ENCODE data around the gene PER2.
"Not testable (repeated sequence)": the region's sequence is repeated elsewhere in the genome, so short reads cannot be mapped to it uniquely, and the experiment has no call there.

The PER2 gene

DNA sequence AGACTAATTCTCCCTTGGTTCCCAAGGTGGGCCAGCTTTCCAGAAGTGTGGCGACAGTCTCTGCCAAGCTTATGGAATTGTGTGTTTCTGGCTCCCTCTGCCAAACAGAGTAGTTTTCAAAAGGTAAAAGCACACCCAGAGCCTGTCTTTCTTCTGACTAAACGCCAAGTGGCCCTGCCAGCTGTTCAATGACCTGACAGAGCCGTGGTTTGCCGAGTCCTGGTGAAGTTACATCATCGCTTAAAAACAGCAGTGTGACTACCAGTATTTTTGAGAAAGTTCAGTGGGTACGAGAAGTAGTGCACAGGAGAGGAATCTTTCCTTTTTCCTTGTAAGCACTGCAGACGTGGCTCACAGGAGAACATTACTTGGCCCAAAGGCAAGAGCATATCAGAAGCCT is 1.9 kb downstream of the PER2 start:
- no peak for DNase-seq (ENCODE audit: low read depth)

GRCh38 chr2:238286095-238286494 is 2.3 kb downstream of the PER2 start:
- DNase-seq (ENCODE audit: low read depth) = no peak

DNA sequence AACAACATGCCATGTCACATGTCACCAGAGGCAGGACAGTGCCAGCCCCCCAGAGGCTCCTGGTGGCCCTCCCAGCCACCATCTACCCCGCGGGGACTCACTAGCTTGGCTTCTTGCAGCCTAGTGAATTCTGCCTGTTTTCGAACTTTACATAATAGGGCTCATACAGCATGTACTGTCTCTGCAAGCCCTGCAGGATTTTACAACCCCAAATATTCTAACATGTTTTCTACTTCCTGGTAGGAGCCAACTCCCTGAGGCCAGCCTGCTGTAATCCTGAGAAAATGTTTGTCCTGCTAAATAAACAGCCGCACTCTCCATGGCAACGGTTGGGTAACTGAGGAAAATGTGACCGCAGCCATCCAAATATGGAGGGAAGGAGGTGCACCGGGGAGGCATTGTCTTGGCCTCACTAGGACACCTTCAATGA is 2.7 kb downstream of the PER2 start:
- no peak for DNase-seq (ENCODE audit: low read depth)

DNA sequence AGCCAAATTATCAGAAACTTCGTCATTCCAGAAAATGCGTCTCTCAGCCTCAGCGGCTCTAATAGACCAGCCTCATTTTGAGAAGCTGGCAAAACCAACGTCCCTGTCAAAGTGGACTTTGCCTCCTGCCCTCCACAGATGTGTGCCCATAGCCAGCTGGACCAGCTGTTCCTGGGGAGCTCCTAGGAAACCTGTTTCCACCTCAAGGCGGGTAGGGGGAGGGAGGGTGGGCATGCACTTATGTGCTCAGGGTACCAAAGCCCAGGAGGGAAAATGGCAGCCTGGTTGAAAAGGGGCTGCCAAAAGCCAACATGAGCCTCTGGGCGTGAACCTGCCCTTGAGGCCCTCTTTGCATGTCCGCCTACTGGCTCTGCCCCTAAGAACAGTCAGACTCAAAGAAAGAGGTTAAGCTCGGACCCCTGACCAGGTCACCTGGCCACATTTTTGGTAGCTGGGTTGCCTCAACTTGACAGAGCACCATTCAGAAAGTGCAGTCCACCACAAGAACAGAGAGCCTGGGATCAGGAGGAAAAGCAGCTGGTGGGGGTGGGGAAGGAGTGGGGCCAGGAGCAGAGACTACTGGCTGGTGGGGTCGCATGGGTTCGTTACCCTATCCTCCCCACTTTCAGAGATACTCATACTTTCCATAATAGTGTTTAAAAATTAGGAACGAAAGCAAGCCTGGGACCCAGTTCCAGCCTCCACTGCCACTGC is 3.5 kb downstream of the PER2 start:
- no peak for DNase-seq (ENCODE audit: low read depth)

DNA sequence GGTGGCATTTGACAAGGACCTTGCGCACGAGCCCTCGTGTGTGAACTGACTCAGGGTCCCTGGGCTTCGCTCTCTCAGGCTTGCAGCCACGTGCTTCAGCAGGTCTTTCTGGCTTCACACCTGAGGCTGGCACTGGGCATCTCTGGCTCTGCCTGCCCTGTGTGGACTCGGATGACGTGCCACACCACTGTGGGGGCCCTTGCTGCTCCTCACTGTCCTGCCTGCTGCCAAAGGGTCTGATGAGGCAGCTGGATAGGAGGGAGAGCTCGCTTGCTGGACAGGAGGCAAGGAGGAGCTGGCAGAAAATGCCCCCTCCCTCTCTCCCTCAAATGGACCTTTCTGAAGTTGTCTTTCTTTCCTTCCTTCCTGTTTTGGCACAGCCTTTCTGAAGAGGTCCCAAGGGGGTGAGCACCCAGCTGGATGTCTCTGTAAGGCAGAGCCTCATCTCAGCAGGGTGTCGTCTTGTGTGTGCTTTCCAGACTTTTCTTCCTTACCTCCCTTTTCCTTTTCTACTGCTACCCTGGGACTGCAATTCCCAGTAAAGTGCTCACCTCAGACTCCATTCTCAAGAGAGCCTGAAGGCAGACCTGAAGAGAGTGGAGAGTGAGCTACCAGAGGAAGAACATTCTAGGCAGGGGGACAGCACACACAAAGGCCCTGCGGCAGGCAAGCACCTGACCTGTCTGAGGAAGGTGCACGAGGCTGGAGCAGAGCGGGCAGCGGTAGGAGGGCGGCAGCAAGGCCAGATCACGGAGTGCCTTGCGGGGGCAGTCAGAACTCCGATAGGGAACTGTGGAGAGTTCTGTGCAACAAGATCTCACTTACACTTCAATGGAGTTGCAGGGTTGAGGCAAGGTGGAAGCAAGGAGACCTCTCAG is 5.3 kb downstream of the PER2 start:
- no peak for DNase-seq (ENCODE audit: low read depth)

- DNase-seq (ENCODE audit: low read depth) = no peak
These were observed 6.5 kb downstream of the PER2 start for GRCh38 chr2:238281826-238282480.

DNA sequence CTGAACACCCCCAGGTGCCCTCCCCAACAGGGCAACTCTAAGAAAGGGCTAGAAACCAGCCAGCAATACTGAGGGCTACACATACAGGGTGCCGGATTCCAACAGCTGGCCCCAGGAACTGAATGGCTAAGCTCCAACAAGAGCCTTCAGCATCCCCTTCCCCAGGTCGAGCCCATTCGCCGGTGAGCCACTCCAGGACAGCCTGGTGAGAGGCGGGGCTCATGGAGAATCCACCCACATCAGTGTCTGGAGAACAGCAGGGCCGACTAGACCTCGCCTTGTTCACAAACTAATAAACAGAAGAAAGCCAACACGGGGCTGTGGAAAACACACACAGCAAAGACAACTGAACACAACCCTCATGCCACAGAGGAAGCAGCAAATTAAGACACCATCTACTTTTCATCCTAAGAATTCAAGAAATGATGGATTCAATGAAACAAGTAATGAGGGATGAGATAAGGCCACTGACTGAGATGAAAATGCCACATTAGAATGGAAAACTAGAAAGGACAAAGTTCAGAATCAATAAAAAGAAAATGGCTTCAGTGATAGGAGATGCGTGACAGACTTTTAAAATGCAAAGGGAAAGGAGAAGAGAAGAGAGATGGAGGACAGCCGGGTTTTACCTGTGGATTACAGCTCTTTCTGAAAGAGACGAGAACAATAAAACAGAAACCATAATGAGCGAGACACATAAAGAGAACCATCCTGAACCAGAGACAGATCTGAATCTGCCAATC is 8.2 kb downstream of the PER2 start:
- no peak for DNase-seq (ENCODE audit: low read depth)

DNA sequence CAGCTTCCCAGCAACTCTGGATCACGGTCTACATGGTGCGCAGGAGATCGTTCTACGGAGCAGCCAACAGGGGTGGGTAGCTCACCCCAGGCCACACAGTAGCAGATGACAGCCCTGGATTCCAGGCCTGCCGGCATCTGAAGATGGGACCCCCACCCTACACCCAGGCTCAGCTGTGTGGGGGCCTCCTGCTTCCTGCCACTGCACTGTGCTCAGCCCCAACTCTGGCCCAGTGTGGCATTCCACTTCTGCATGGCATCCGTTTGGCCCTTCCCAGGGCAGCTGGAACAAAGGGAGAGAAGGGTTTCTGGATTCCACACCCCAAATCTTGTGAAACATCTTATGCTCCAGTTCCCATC is 9.1 kb downstream of the PER2 start:
- no peak for DNase-seq (ENCODE audit: low read depth)

DNA sequence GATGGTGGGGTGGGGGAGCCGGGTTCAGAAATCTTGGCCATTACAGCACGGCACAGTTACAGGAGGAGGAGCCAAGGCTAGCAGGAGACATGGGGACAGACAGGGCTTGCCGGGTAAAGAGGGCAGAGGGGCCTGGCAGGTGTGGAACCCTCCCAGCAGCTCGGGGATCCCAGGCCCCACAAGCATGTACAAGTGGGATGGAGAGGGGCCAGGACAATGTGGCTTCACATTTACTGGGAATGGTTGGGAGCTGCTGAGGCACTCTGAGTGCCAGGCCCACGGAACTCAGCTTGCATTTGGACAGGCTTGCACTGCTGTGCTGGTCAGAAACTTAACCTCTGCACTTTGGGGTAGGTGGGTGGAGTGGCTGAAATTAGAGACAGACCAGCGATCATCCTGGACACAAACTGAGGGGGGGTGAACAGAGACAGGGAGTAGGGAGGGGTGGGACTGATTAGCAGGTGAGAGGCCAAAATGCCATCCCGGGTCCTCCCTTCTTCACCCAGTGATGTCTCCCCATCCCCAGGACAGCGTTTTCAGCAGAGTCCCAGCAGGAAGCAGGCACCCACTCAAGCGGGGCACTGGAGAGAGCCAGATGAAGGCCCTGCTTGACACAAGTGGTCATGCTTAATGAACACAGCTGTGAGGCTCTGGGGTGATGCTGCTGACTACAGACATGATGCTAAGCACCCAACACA is 9.6 kb downstream of the PER2 start:
- no peak for DNase-seq (ENCODE audit: low read depth)

- no peak for DNase-seq (ENCODE audit: low read depth)
These were observed 10.7 kb downstream of the PER2 start for GRCh38 chr2:238277695-238278094.

GRCh38 chr2:238274152-238274865 is 14.1 kb downstream of the PER2 start:
- no peak for DNase-seq (ENCODE audit: low read depth)

DNA sequence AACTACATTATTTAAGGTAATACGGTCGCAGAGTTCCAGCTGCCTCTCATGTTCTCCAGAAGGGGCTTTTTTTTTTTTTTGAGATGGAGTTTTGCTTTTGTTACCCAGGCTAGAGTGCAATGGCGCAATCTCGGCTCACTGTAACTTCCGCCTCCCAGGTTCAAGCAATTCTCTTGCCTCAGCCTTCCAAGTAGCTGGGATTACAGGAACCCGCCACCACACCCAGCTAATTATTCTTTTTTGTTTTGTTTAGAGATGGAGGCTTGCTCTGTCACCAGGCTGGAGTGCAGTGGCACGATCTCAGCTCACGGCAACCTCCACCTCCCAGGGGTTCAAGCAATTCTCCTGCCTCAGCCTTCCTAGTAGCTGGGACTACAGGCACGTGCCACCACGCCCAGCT is 15.0 kb downstream of the PER2 start:
- not testable (repeated sequence) for DNase-seq (ENCODE audit: low read depth)

GRCh38 chr2:238272156-238272555 is 16.3 kb downstream of the PER2 start:
- no peak for DNase-seq (ENCODE audit: low read depth)

DNA sequence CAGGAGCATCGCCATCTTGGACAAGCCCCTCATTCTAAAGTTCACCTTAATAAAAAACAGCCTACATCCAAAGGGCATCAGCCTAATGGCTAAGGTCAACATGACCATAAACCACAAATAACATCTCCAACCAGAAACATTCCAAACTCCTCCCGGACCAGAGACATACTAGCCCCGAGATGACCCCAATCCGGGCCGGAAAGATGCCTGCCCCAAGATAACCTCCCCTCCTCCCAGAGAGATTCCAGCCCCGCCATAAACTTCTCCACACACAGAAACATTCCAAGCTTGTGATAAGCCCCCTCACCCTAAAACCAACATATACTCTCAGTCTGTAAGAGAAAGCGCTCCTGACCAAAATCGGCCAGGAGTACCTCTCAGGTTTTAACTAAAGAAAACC is 16.7 kb downstream of the PER2 start:
- DNase-seq (ENCODE audit: low read depth) = not testable (repeated sequence)

DNA sequence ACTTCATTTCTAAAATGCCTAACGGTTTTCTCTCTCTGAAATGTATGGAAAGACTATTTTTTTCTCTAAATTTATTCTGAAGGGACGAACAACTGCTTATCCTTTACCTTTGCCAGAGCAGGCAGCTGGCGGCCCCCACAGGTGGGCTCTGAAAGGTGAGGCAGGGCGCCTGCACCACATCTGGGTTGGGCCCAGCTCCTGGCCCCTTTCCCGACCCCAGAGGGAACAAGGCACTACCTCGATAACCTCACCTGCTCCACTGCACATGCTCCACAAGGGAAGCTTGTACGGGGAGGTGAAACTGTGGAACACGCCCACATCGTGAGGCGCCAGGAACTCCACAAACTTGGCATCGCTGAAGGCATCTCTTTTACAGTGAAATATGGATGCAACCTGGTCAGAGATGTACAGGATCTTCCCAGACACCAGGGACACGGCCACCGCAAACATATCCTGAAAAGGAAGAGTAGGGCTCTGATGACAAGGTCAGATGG is 17.3 kb downstream of the PER2 start:
- no peak for DNase-seq (ENCODE audit: low read depth)

DNA sequence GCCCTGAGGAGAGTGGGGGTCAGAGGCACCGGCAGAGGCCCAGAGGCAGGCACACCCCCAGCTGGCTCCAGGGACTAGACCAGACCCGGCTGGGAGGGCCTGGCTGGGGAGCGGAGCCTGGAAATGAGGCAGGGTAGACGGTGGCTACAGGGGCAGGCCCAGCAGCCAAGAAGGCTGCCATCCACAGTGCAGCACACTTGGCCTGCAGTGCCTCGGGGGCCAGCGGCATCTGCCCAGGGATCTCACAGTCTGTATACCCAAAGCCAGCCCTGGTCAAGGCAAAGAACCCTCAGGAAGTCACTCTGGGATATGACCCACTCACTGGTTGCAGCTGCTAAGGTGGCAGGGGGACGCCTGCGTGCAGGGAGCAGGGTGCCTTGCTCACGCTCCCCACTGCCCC is 17.8 kb downstream of the PER2 start:
- DNase-seq (ENCODE audit: low read depth) = no peak

DNA sequence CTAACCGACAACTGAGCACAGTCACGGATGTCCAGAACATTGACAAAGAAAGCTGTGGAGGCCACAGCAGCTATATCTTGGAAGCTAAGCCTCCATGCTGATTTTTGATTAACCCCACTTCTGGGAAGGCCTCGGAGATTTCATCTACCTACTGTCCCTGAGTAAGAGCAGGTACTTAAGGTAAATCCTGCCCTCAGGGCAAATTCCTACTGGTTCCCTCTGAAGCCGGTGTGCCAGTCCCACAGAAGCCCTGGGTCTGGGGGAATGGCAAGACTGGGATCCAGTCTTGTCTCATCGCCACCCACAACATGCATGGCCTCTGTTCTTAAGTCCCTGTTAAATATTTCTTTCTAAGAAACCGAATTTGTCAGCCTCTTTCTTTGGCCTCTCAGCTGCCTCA is 18.7 kb downstream of the PER2 start:
- DNase-seq (ENCODE audit: low read depth) = no peak

DNA sequence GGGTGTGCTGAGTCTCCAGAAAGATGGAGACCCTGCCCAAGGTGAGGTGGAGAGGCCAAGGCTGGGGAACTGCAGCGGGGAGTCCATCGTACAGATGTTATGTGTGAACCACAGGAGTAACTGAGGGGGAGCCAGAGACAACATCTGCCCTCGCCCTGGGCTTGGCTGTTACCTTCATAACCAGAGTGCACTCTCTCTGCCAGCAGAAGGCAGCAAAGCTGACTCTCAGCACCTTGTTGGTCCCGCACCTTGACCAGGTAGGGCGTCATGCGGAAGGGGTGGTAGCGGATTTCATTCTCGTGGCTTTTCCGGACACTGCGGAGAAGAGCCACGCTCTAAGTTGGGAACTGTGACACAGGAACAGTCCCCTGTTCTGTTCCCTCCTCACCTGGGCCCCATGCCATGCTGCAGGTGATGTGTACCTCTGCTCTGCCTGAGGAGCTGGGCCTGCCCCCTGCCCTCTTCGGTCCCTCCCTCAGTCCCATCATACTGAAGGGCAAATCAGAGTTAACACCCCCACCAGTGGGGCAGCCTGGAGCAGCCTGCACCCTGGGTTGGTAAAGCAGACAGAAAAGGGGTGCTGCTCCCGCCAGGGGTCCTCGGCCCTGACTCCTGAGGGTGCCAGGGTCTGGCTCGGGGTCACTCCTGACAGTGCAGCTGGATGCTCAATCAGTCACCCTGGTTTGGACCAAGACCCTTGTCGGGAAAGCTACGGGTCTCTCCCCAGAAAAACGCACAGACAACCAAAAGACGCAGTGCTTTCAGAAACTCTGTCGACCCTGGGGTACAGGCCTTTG is 20.3 kb downstream of the PER2 start:
- DNase-seq (ENCODE audit: low read depth) = no peak

DNA sequence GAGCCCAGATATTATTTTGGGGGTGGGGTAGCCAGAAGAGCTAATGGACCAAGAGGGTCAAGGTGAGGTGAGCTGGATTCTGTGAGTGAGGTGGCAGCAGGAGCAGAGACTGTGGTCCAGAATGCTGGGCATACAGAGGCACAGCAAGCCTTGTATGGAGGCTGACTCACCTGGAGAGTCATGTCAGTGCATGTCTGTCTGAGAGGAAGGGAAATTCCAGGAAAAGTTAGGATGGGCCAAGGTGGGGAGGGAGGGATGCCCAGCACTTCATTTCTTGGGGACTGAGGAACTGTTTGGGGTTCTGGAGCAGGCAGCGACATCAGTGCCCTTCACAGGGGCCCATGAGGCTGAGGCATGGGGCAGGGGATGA is 21.1 kb downstream of the PER2 start:
- DNase-seq (ENCODE audit: low read depth) = no peak

GRCh38 chr2:238265605-238266004 is 22.8 kb downstream of the PER2 start:
- DNase-seq (ENCODE audit: low read depth) = no peak

Data from activated gamma-delta T cell treated with anti-CD3 and anti-CD28 coated beads, Interleukin-2, amount 50 U/mL, for 16 hours (primary cell).